Hypothalamus (tissue), 51 donors: ENCODE measurements around the gene KIAA0825.

Source experiments
- DNase-seq, 51 donors: peaks; one replicate each; lab custom pipeline; 2025; lab: John Stamatoyannopoulos, UW

KIAA0825 gene

DNA sequence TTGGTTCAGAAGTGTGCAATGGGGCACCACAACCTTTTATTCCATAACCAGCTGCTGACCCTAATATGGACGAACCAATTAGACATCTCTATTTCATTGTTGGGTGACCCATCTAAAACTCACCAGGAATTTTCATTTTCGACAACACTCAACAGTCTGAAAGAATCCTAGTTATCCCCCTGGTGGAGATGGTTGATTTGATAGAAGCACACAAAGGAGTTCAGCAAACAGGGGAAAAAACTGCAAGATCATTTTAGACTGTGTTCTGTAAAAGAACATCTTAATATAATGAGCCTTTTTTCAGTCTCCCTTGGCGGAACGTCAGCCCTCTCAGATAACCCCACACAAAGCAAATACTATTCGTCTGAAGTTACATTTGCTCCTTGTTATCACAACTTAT lies 367.4 kb downstream of the KIAA0825 start:
- DNase-seq: no peak

GRCh38 chr5:94249430-94249829 lies 369.0 kb downstream of the KIAA0825 start:
- DNase-seq: no peak

DNA sequence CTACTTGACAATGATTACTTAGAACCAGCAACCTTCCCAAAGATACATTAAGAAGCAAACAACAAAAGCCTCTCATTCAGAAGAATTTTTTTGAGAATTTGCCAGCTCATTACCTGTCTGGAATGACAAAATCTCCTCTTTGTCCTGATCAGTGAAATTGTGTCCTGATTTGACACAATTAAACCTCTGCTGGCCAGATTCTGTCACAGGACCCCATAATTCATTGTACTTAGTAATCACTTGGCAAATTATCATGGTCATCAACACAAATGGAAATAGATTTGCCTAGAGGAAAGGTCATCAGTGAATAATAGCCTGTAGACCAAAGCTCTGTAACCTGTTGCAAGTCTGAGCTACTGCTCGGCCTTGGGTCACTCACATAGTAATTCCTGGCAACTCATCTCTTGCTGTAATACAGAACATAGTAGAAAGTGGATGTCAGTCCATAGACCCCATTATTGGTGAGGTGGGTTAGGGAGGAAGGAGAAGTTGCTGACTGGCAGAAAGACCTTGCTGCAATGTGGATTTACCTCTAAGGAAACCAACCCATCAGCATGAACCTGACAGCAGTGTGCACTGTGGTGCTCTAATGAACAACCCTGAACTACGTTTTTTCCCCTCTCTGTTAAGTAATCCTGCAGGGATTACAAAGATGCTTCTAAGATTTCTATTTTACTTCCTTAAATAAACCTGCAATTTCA lies 370.1 kb downstream of the KIAA0825 start:
- DNase-seq: no peak

- no peak for DNase-seq
Measured at GRCh38 chr5:94245608-94246007, 372.8 kb downstream of the KIAA0825 start.

DNA sequence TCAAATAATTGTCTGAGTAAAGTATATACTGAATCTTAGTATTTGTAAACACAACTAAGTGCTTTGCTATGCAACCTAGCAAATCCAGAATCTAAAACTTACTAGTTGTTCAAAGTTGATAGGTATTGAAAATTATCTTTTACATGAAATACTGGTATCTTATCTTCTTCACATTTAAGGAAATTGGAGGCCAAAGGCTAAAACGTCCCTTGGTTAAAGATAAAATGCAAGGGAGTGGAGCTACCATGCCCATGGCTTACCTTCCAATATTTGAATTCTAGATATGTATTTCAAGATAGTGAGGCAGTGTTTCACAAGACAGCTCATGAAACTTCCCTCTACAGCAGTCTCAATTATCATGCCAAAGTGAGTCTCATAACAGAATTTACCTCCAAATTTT lies 373.5 kb downstream of the KIAA0825 start:
- no peak for DNase-seq

GRCh38 chr5:94243612-94244011 lies 374.8 kb downstream of the KIAA0825 start:
- DNase-seq: no peak

DNA sequence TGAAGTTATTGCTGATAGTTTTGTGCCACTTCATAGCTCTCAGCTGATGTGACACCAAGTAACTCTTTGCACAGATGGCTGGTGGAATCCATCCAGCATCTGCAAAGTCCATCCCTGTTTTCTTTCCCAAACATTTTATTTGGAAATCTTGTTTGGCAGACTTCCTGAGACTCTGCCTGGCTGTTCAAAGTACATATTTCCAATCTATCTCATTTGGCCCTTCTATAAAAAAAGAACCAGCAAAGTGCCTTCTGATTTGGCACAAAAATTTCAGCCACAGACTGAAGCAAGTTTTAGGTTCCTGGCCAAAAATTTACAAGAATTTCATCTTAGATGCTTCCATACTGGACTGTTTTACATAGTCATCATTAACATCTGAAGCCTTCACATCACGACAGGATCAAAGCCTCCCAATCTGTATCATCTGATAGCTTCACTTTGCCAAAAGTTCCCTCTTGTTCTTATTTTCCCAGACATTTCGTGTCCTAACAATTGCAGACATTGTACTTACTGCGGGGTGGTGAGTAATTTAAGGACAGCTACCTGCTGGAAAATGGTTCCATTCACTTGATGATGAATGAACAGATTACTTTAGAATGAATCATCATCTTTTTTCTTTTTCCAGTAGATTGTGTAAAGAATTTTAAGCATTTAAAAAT lies 377.3 kb downstream of the KIAA0825 start:
- no peak for DNase-seq

DNA sequence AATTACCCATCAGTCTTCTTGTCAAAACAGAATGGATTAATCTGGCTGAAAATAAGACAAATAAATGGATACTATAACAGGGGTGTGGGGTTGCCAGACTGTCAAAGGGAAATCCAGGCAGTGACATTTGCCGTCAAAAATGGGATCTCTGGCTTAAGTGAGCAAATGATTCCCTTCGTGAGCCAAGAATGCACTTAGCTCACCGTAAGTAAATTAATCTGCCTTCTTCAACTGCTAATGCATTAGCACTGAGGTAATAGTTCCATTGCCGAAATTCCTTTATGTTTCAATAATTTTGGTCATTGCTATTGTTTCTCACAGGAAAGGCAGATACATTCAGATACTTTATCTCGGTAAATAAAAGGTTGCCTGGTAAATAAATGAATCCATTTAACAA lies 377.8 kb downstream of the KIAA0825 start:
- DNase-seq: no peak

- DNase-seq: no peak
Measured at GRCh38 chr5:94240134-94240533, 378.3 kb downstream of the KIAA0825 start.

DNA sequence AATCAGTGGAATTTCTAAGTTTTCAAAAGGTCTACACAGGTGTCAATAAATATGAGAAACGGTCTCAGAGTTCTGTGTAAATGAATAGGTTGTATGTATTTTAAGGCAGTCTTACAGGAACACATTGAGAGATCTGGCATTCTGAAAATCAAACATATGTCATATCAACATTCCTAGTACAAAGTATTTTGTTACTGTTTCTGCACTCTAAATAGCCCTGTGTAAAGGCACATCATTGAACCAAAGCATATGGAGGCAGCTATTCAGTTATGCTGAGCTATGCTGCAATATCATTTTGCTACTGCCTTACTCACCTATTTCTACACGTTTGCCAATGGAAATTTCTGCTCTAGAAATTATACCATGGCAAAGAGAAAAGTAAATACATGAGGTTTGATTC lies 379.1 kb downstream of the KIAA0825 start:
- DNase-seq: no peak

DNA sequence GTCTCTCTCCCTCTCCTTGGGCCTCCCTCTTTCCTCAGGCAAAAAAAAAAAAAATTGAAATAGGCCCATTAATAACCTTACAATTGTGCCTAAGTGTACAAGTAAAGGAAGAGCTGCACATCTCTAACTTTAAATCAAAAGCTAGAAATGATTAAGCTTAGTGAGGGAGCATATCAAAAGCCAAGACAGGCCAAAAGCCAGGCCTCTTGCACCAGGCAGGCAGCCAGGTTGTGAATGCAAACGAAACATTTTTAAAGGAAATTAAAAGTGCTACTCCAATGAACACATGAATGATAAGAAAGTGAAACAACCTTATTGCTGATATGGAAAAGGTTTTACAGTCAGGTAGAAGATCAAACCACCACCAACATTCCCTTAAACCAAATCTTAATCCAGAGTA lies 383.4 kb downstream of the KIAA0825 start:
- DNase-seq: no peak

DNA sequence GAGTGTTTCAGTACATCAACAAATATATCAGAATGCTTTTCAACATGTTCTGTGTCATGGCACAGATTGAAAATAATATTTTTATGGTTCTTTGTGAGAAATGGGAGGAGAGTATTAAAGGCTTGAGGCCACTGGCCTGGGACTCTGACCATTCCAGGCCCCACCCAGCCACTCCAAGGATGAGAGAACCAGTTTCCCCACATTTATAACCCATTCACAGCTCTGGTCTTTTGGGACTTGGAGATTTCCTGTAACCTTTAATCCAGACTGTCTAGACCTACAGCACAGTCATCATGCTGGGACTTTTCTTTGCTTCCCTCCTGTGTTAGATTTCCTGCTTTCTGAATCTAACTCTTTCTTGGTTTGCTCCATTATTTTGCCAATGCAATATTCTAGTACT lies 389.6 kb downstream of the KIAA0825 start:
- DNase-seq: no peak

- DNase-seq: no peak
Measured at GRCh38 chr5:94223235-94223634, 395.2 kb downstream of the KIAA0825 start.

DNA sequence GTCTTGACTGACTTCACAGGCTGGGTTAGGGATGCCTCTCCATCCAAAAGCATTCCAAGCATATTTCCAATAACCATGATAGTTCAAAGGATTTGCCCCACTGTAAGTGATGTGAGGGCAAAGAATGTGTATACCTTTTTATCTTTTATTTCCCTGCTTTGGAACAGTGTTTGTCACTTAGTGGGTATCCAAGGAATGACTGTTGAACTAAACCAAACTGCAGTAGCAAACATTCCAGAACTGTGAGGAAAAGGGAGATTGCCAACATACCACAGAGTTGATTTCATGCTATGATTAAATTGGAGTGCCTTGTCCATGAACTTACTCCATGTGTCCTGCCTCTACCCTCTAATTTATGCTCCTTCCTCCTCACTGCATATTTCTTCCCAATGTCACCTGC lies 400.0 kb downstream of the KIAA0825 start:
- DNase-seq: no peak

DNA sequence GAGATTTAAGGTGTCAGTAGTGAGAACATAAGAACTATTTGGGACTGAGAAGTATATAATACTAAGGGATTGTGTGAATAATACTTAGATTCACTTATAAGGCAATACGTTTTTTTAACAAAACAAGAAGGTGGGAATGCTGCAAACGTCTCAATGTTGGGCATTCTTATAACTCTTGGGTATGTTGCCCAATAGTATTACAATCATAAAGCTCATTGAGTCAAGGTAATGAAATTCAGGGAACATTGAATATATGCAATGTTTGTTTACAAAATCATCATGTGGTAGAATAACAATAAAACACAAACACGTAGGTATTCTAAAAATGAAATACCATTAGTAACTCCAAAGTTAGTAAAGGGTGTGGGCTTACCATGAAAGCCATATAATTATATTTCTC lies 400.7 kb downstream of the KIAA0825 start:
- no peak for DNase-seq

- no peak for DNase-seq
Measured at GRCh38 chr5:94217216-94217615, 401.2 kb downstream of the KIAA0825 start.

DNA sequence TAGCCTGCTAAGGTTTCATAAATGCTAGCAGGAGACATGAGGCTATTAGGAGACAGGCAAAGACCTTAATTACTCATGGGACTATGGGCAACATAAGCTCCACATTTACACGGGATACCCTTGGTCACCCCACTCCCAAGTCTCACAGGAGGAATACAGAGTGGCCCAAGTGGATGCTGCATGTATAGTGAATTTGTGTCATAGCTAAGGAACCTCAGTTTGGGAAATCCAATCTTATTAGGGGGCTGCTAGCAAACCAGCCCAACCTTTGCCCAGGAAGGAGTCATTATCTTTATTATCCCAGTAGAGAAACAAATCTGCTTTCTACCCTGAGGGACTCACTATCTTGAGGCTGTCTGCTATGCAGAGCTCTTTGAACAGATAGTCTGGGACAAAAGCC lies 405.9 kb downstream of the KIAA0825 start:
- no peak for DNase-seq

DNA sequence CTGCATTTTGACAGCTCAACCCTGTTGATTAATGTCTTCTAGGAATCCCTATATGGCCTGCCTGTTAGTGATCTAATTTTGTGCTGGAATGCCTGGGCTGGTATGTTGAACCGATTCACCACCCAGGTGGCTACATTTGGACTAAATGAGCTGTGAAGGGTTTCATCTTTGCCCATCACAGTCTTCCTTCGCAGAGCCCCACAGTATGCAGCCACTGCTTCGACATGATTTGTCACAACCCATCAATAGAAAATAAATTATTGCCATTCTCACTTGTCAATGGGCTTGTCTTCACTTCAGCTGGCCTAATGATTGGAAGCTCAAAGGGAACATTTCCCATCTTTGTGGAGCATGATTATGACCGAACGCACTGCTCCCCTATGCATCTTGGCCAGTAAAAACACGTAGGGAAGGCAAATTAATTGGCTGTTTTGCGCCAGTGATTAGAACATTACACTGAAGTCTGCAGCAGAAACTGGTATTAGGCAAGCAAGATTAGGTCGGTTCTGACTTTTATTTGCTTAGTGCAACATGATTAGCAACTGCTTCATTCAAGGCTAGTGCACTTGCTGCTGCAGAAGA lies 408.5 kb downstream of the KIAA0825 start:
- no peak for DNase-seq

GRCh38 chr5:94209272-94209671 lies 409.1 kb downstream of the KIAA0825 start:
- DNase-seq: no peak

DNA sequence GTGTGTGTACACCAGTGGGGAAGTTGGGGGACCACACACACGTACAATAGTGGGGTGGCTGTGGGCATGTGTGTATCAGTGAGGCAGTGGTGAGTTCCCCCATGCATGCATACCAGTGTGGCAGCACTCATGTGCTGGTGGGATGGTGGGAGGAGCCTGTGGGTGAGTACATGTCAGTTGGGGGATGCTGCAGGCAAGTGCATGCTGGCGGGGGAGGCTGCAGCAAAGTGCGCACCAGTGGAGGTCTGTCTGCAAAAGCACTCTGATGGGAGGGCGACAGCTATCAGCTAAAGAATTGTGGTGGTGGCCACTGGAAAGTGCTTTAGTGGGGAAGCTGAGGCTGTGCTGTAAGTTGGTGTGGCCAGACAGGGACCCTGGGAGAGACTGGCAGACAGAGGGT lies 418.8 kb downstream of the KIAA0825 start:
- DNase-seq: no peak

- no peak for DNase-seq
Measured at GRCh38 chr5:94197970-94198369, 420.4 kb downstream of the KIAA0825 start.

- no peak for DNase-seq
Measured at GRCh38 chr5:94196953-94197352, 421.5 kb downstream of the KIAA0825 start.
